Right kidney (tissue), 1 donor: Measurements from ENCODE around the gene ZNF195.
"Not testable (repeated sequence)": the region's sequence is repeated elsewhere in the genome, so short reads cannot be mapped to it uniquely, and the experiment has no call there.

Experiments
- DNase-seq: peaks from one replicate; pipeline ENCODE4 v3.0.0-alpha.2; 2016

Gene ZNF195

DNA sequence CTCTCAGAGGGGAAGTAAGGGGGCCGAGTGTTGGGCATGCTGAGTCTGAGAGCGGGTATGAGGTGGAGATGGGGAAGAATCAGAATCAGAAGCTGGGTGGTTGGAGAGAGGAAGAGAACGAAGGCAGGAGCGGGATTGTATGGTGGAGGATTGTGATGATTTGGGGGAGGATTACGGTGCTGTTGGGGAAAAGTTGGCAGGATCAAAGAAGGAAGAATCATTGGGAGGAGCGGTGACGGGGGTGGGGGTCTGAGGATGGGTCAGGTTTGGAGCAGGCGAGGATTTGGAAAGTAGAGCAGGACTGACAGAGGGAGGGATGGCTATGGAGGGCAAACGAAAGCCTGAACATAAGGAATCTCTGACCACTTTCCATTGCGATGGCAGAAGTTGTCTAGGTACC, 22.1 kb downstream of the ZNF195 start:
- DNase-seq, result no peak

DNA sequence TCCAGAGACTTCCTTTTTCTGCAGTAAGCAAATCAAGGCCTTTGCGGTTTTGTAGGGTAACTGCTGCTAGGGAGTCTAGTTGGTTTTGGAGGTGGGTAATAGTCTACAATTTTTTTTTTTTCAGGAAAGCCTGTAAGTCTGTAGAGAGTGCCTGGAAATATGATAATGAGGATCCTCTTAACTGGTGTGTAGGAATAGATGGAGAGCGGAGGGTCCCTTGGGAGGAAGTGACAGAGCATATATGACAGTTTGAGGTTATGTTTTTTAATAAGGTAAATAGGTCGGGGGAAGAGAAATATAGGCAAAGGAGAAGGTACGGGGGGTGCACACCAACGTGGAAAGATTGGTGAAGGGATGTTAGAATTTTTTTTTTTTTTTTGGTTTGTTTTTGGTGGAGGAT, 25.9 kb downstream of the ZNF195 start:
- DNase-seq, result no peak

DNA sequence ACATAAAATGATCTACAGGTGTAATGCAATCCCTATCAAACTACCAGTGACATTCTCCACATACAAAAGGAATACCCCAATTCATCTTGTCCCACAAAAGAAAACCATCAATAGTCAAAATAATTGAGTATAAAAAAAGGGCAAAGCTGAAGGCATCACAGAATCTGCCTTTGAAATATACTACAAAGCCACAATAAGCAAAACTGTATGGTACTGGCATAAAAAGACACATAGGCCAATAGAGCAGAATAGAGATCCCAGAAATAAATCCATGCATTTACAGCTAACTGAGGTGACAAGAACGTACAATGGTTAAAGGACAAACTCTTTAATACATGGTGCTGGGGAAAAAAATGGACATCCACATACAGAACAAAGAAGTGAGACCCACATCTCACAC, 31.8 kb downstream of the ZNF195 start:
- no peak for DNase-seq

DNA sequence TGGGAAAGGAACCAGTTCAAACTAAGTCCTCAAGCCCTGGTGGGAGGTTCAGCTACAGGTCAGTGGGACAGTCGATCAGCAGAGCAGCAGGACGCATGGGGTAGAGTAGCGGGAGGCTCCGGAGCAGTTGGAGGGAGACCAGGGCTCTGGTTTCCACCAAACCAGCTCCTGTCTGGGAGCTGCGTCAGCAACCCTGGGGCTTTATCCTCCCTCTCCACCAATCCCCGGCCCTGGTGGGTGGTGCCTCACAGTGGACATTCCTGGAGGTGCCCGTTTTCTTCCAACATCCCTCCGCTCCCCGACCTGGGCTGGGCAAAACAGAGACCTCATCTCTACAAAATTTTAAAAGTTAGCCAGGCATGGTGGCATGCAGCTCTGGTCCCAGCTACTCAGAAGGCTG, 32.4 kb downstream of the ZNF195 start:
- no peak for DNase-seq

DNA sequence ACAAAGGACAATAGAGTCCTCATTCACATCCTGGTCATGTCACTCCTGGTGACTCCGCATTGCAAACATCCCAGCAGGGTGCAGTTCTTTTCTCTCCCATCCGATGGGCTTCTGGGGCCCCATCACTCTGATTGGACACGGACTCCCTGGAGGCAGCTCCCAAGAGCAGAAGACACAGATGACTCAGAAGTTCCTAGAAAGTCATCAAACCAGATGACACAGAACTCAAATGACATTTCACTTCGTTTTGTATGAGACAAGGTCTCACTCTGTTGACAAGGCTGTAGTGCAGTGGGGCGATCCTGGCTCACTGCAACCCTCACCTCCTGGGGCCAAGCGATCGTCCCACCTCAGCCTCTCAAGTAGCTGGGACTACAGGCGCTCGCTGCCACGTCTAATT, 33.2 kb downstream of the ZNF195 start:
- no peak for DNase-seq

DNA sequence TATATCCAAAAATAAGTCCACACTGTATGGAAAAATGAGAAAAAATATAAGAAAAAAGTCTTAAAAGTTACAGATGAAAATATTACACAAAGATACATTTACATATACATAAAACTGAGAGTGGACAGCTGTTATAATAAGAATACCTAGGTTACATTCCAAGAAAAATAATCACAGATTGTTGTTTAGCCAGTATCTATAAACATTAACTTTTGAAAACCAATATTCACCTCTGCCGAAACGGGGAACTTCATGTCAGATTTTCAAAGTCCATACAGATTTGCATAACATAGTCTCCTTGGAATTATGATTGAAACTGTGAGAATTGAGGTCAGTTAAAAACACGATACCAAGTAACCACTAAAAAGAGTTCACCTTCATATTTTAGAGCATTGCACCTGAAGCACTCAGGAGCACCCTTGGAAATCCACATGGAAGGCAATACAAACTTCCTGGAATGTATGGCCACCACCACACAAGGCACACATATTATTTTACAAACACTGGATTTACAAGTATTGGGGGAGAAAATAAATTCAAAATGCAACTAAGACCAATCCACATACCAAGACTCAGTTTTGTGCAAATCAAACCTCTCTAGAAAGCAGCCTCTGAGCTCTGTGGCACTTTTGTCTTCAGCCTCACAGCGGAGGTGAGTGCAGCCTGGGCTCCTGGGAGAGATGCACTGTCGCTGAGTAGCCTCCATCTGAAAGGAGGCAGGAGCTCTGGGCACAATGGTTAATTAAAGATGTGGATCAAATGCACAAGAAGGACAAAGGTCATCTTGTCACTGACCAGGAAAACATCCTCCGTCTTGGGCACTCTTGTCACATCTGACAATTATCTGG, 34.4 kb downstream of the ZNF195 start:
- no peak for DNase-seq

DNA sequence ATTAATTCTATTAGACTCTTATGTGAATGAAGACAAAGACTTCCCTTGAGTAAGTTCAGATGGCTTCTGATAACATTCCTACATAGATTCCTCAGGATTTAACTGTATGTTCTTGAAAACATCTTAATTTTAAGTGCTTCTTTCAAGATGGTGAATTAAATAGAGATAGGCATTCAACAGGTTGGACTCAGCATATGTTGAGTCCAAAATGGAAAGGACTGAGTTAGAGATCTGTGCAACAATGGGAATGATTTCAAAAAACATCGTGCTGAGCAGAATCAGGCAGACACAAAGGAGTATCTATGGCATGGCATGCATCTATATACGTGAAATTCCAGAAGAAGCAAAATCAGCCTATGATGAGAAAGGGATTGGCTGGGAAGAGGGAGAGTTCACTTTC, 36.2 kb downstream of the ZNF195 start:
- no peak for DNase-seq

DNA sequence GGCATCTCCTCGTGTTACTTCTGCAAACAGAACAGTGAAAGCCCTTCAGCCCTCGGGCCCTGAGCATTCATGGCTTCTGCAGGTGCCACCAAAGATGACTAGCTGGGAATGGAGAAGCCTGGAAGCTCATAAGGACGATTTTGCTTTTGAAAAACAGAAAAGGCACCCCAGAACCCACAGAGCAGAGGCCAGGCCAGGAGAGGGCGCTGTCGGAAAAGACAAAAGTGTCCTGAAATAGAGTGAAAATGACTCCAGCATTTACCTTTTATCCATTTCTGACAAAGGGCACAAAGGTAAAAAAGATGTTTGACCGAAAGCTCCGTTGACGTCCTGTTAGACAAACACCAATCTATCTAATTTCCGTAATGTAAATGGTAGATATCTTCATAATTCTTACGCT, 37.6 kb downstream of the ZNF195 start:
- DNase-seq, result peak; percentile 31

DNA sequence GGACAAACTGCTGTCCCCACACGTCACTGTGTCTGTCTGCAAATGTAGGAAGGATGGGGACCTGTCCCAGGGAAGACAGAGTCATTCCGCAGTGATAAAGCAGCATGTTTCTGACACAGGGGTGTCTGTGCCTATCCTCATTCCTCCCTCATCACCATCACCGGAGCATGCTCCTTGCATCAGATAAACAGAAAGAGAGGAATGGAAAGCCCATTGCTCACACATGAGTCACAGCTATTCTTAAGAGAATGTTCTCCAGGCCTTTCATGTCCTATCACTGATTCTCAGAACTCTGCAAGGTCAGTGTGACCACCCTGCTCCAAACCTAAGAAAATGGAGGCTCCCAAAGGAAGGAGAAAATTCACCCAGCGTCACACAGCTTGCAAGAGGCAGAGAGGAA, 38.9 kb downstream of the ZNF195 start:
- no peak for DNase-seq

DNA sequence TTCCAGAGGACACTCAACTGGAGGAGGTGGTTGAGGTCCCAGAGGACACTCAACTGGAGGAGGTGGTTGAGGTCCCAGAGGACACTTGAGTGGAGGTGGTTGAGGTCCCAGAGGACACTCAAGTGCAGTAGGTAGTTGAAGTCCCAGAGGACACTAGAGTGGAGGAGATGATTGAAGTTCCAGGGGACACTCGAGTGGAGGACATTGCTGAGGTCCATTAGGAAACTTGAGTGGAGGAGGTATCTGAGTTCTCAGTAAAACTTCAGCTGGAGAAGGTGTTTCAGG, 39.7 kb downstream of the ZNF195 start:
- DNase-seq, result no peak

DNA sequence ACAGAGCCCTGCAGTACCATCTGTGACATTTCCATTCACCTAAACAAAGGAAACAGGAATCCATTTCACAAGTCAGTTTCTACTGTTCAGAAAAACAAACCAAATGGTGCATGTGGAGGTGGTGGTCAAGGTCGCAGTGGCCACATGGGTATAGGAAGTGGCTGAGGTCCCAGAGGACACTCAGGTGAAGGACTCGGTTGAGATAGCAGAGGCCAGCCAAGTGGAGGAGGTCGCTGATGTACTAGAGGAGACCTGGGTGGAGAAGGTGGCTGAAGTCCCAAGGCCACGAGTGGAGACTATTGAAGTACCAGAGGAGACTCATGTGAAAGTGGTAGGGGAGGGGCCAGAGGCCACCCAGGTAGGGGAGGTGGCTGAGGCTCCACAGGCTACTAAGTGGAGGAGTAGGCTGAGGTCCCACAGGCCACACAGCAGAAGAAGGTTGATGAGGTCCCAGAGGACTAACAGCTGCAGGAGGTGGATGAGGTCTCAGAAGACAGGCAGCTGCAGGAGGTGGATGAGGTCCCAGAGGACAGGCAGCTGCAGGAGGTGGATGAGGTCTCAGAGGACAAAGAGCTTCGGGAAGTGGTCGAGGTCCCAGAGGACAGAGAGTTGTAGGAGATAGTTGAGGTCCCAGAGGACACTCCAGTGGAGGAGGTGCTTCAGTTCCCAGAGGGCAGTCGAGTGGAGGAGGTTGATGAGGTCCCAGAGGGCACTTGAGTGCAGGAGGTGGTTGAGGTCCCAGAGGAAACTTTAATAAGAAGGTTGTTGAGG, 40.2 kb downstream of the ZNF195 start:
- DNase-seq, result no peak

DNA sequence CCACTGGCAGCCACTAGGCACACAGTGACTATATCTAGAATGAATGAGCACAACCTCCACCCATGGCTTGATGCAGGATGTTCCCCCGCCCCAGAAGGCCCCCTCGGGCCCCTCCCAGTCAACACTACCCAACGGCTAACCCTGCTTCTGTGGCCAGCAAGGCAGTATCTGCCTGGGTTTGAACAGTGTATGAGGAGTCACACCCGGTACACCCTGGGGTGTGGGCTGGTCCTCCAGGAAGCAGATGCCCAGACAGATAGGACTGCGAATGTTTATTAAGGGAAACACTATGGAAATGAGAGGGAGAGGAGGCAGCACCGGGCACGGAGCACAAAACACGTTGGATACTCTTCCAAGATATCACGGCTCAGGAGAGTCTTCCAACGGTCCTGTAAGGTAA, 42.5 kb downstream of the ZNF195 start:
- not testable (repeated sequence) for DNase-seq

DNA sequence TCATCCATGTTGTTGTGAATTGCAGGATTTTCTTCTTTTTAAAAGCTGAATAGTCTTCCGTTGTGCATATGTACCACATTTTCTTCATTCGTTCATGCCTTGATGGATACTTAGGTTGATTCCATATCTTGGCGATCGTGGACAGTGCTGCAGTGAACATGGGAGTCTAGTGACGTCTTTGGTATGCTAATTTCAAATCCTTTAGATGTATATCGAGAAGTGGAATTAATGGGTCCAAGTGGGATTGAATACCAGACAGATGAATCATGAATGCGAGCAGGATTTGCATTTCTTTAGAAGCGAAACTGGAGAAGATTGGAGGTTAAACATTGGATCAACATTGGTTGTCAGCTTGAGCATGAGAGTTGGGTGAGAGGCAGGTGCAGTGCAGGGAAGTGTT, 45.8 kb downstream of the ZNF195 start:
- DNase-seq, result not testable (repeated sequence)

DNA sequence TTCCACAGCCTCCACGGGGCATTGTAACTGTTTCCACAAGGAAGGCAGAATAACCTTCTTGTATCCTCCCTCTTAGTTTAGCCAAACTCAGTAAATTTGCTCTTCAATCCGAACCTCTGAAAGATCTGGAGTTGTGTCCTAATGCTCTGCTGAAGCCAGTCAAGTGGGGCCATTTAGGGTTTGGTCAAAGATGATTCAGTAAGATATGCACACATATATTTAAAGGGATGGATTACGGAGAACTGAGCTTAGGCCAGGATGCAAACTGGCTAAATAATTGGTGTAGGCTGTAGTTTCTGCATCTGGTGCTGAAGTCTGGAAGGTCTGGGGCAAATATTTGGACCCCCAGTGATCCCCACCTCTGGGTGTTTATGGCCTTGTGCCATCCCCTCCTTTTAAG, 47.9 kb downstream of the ZNF195 start:
- DNase-seq, result not testable (repeated sequence)

DNA sequence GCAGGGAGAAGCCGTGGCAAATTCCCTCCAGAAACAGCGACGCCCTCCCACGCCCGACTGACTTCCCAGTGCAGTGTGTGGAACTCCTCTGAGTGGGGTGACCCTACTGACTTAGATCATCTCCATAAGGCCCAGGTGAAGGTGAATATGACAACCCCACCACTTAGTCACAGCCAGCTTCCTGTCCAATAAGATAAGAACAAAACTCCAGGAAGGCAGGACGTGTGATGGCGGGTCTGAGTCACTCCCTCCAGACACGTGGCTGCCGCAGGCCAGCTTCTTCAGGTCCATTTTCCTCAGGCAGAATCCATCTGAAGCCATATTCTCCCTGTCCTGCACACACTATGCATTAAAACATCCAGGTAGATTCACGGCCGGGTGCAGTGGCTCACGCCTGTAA, 48.9 kb downstream of the ZNF195 start:
- not testable (repeated sequence) for DNase-seq

DNA sequence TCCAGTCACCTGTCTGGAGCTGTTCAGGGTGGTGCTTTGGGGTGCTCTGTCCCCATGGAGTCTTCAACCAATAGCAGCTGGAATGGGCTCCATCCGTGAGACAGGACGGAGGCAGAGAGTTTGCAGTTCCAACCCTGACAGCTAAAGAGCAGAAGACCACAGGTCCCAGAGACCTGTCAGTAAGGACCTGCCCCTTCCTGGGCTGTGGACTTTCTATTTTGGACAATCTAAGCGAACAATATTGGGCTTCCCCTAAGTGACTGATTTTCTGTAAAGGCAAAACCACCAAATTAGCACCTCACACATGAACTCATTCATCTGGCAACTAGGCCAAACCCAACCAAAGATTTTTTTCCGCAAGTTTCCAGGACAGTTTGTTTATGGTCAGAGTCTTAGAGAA, 50.4 kb downstream of the ZNF195 start:
- DNase-seq, result not testable (repeated sequence)

DNA sequence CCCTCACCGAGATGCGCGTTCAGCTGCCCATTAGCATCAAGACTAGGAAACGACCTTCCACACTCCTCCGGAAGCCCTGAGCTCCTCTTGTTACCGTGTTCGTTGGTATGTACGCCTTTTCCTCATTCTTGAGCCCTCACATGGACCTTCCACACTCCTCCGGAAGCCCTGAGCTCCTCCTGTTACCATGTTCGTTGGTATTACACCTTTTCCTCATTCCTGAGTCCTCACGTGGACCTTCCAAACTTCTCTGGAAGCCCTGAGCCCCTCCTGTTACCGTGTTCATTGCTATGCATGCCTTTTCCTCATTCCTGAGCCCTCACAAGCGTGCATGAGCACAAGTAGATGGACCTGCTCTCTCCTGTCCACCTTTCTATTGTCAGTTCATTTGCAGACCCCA, 52.5 kb downstream of the ZNF195 start:
- DNase-seq, result not testable (repeated sequence)

DNA sequence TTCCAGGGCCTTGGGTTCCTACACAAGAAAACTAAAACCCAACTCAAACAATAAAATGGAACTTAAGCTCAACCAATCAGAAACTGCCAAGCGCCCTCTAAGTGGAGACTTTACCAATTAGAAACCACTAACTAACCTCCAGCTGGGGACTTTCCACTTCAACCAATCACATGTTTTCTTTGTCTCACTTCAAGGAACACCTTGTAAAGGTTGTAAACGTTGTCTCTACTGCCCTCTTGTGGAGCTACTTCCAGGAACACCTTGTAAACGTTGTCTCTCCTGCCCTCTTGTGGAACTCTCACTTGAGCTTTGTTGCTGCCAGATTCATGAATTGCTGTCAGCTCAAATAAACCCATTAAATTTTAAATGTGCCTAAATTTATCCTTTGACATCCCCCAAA, 54.2 kb downstream of the ZNF195 start:
- not testable (repeated sequence) for DNase-seq
